Measurements from ENCODE around the gene MUSTN1.

DNA sequence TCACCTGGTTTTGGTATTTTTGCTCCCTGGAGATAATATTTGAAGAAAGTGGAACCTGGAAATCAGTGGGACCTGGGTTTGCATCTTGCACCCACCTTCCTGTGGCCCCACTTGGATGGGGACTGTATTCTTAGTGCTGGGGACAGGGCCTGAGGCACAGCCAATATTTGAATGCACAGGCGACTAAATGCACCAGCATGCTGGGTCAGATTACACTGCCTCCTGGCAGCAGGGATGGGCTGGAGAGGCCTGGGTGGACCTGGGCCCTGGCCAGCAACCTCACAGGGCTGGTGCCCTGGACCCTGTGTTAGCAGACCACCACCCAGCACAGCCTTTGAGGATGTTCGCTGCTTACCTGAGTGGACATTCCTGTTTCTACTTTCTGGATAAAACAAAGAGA lies 14.9 kb downstream of the MUSTN1 start:
- TF ChIP-seq, protein P1, sequence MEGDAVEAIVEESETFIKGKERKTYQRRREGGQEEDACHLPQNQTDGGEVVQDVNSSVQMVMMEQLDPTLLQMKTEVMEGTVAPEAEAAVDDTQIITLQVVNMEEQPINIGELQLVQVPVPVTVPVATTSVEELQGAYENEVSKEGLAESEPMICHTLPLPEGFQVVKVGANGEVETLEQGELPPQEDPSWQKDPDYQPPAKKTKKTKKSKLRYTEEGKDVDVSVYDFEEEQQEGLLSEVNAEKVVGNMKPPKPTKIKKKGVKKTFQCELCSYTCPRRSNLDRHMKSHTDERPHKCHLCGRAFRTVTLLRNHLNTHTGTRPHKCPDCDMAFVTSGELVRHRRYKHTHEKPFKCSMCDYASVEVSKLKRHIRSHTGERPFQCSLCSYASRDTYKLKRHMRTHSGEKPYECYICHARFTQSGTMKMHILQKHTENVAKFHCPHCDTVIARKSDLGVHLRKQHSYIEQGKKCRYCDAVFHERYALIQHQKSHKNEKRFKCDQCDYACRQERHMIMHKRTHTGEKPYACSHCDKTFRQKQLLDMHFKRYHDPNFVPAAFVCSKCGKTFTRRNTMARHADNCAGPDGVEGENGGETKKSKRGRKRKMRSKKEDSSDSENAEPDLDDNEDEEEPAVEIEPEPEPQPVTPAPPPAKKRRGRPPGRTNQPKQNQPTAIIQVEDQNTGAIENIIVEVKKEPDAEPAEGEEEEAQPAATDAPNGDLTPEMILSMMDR (conservative IDR thresholded peaks at IDR 0.05; ENCODE audit: low read length) = no peak
- TF ChIP-seq EZH2phosphoT487 (IDR thresholded peaks at IDR 0.05; ENCODE audit: borderline replicate concordance, low read depth, low read length) = no peak

Measured in OCI-LY7 (cell line).